CD4-positive, alpha-beta T cell treated with Interleukin-6 for 4 hours (primary cell): ENCODE data around the gene SMTNL1.
A peak's percentile ranks its signal among the peaks of the same experiment; 100 is the strongest.

Source experiments
- DNase-seq: peaks from one replicate; pipeline ENCODE4 v3.0.0-alpha.2; 2020; ENCODE audit warnings: mixed read lengths

SMTNL1 gene

DNA sequence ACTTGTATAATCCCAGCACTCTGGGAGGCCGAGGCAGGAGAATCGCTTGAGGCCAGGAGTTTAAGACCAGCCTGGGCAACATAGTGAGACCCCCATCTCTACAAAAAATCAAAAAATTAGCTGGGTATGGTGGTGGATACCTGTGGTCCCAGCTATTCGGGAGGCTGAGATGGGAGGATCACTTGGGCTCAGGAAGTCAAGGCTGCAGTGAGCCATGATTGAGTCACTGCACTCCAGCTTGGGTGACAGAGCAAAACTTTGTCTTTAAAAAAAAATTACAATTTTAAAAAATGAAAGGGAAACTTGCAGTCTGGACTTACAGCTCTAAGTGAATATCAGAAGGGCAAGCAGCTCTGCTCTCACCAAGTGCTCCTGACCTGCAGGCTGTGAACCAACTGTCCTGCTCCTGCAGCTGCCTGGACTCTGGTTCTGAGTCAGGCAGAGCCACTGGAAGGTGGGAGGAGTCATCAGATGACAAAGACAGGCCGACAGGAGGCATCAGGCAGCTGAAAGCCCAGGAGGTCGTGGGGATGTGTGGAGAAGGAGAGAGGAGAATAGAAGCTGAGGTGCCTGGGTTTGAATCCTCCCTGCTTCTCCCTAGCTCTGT, 9.6 kb downstream of the SMTNL1 start:
- no peak for DNase-seq

GRCh38 chr11:57547854-57548377, 10.5 kb downstream of the SMTNL1 start:
- DNase-seq: no peak

GRCh38 chr11:57549983-57550382, 12.6 kb downstream of the SMTNL1 start:
- DNase-seq: no peak

GRCh38 chr11:57551941-57552340, 14.5 kb downstream of the SMTNL1 start:
- no peak for DNase-seq

- no peak for DNase-seq
Measured at GRCh38 chr11:57552479-57552878, 15.1 kb downstream of the SMTNL1 start.

DNA sequence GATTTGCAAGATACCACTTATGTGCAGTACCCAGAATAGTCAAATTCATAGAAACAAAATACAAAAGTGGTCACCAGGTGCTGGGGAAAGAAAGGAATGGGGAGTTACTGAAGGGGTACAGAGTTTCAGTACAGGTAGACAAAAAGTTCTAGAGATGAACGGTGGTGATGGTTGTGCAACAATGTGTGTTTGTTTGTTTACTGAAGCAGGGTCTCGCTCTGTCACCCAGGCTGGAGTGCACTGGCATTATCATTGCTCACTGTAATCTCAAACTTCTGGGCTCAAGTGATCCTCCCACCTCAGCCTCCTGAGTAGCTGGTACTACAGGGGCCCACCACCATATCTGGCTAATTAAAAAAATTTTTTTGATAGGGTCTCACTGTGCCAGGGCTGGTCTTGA, 18.0 kb downstream of the SMTNL1 start:
- no peak for DNase-seq

GRCh38 chr11:57556041-57556440, 18.6 kb downstream of the SMTNL1 start:
- DNase-seq: no peak

- no peak for DNase-seq
Measured at GRCh38 chr11:57560146-57560545, 22.8 kb downstream of the SMTNL1 start.

DNA sequence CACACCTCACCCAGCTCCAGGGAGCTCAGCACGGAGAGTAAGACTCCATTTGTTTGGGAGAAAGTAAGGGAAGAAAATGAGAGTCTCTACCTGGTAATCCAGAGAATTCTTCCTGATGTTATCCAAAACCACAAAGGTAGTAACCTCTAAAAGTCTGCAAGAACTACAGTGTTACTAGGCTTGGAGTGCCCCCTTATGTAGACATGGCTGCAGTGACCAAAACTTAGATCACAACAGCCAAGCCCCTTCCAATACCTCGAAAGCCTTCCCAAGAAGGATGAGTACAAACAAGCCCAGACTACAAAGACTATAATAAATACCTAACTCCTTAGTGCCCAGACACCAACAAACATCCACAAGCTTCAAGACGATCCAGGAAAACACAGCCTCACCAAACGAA, 25.2 kb downstream of the SMTNL1 start:
- no peak for DNase-seq

DNA sequence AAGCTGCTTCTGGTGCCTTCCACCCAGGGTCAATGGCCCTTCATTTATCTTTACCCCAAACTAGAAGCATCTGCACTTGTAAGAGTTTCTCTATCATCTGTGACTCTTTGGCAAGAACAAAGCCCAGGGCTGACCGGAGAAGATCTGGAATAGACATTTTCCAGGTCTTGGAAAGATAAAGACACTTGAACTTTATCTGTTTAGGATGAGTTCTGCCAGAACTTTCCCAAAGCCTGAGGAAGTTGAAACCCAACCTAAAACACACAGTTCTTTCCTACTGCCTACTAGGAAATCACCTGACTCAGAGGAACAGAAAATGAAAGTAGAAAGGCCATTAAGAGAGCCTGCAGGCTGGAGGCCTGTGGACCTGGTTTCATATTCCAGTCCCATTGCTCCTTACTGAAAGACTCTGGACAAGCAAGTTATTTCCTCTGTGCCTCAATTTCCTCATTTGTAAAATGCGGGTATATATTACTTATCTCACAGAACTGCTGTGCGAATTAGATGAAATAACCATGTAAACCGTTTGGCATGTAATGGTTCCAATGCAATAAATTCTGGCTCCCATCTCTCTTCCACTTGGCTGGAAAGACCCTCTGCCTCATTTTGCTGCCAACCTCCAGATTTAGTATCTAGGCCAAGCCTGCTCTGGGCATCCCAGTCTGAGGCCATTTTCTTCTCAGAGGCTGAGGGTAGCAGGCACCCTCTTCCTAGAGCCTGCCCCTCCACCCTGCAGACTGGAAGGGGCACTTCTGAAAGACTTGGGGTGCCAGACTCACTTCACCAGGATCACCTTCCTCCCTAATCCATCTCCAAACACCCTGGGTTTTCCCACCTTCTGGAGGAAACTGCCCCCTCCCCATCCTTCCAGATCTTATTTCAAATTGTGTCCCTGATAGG, 28.9 kb downstream of the SMTNL1 start:
- DNase-seq: peak; percentile 43

- DNase-seq: peak; percentile 45
Measured at GRCh38 chr11:57566905-57567514, 29.6 kb downstream of the SMTNL1 start.

DNA sequence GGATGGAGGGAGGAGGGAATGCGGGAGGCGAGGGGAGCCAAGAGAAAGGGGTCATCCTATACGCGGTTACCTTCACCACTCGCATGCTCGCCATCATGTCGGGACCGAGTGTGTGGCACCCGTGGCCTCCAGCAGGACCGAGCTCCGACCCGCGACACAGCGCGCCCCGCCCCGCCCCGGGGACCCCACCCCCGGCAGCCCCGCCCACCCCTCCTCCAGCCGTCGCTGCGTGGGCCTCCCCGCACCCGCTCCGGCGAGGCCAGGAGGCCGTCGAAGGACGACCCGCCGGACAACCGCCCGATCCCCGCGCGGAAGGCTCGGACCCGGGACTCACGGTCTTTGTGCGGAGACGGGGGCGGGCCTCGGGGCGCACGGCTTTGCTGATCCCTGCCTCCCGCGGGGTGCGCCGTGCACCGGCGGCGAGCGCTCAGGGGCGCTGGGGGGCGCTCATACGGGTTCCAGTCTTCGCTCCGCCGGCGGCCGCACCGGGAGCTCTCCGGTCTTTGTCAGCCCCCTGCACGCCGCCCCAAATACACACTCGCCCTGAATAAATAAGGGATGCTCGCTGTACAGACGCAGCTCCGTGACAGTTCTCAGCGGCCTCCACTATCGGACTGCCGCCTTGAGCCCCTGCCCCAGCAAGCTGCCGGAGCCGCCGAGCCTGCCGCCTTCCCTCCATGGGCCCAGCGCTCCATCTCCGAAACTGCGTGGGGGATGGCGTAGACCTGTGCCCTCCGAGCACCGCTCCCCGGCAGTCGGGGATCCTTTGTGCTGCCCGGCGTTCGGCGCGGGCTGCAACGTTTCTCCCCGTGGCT, 30.3 kb downstream of the SMTNL1 start, which contains the start of gene UBE2L6:
UBE2L6 (minus strand) TSS at position 158 of the 815 bp plus-strand sequence; CDS start at position 97, 61 bp downstream.
- peak; percentile 77 for DNase-seq

GRCh38 chr11:57568330-57568766, 31.0 kb downstream of the SMTNL1 start:
- peak; percentile 92 for DNase-seq

- DNase-seq: no peak
Measured at GRCh38 chr11:57571606-57572005, 34.2 kb downstream of the SMTNL1 start.

- no peak for DNase-seq
Measured at GRCh38 chr11:57574061-57574460, 36.7 kb downstream of the SMTNL1 start.

DNA sequence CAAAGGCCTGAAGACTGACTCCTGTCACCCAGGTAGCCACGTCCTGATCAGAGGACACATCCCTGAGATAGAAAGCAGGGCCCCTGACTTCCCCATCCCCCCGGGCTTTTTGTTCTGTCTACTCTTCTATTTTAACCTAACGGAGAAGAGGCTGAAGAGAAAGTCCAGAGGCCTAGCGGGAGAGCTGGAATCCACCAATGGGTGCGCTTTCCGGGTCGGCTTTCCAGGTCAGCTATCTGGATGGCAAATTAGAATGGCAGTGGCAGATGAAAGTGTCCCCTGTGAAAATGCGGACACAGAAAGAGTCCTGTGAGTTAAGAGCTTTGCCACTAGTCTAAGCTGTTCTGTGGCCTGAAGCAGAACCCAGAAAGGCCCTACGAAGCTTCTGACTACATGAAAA, 46.9 kb downstream of the SMTNL1 start:
- DNase-seq: no peak

DNA sequence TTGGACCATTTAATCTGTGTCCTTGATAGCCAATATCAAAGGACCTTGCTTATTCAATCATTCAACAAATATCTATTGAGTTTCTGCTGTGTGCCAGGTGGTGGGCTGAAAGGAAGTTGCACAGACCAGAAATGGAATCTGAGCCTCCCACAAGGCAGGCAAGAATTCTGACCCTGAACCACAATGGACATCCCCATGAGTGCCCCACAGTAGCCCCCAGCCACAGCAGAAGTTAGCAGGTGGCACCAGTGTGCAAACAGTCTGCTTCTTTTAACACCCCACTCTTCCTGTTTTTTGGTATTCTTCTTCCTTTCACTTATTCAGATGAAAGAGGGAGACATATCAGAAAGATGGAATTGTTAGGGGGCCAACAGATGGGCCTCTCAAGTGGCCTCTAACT, 47.9 kb downstream of the SMTNL1 start:
- DNase-seq: no peak

DNA sequence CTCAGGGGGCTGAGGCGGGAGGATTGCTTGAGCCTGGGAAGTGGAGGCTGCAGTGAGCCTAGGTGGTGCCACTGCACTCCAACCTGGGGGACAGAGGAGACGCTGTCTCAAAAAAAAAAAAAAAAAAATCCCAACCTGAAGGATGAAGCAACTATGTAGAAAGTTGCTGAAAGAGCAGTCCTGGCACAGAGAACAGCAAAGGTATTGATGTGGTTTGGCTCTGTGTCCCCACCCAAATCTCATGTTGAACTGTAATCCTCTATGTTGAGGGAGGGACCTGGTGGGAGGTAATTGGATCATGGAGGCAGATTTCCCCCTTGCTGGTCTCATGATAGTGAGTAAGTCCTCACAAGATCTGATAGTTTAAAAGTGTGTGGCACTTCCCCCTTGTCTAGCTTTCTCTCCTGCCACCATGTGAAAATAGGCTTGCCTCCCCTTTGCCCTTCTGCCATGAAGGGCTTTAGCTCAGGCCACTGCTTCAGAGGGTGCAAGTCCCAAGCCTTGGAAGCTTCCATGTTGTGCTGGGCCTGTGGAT, 49.4 kb downstream of the SMTNL1 start:
- no peak for DNase-seq

GRCh38 chr11:57588046-57588710, 50.8 kb downstream of the SMTNL1 start:
- DNase-seq: no peak

DNA sequence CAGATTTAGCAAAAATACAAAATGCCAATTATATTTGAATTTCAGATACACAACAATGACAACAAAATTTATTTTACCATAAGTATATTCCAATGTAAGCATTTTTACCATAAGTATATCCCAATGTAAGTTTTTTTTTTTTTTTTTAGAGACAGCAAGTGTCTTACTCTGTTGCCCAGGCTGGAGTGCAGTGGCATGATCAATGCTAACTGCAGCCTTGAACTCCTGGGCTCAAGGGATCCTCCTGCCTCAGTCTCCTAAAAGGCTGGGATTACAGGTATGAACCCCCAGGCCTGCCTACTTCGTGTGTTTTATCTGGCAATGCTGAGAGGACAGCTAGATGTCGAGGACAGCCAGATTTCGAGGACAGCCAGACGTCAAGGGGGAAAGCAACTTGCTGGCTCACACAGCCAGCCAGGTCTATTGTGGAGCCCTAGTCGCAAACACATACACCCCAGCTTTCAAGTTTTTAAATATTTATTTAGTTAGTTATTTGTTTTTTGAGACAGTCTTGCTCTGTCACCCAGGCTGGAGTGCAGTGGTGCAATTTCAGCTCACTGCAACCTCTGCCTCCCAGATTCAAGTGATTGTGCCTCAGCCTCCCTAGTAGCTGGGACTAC, 59.0 kb downstream of the SMTNL1 start:
- no peak for DNase-seq

GRCh38 chr11:57597461-57597915, 60.1 kb downstream of the SMTNL1 start, which contains the start of gene SERPING1:
SERPING1 (plus strand) TSS chr11:57597685; CDS start chr11:57598271, 586 bp downstream.
- no peak for DNase-seq
